HG03108 (cell line): Measurements from ENCODE around the gene HNRNPAB.

Experiments used
- ATAC-seq: cut with Tn5 transposase; IDR thresholded peaks from one replicate; pipeline ENCODE4 v1.9.1; 2021; ENCODE audit warnings: moderate library complexity; ENCODE audit not compliant: unreplicated experiment

HNRNPAB gene

DNA sequence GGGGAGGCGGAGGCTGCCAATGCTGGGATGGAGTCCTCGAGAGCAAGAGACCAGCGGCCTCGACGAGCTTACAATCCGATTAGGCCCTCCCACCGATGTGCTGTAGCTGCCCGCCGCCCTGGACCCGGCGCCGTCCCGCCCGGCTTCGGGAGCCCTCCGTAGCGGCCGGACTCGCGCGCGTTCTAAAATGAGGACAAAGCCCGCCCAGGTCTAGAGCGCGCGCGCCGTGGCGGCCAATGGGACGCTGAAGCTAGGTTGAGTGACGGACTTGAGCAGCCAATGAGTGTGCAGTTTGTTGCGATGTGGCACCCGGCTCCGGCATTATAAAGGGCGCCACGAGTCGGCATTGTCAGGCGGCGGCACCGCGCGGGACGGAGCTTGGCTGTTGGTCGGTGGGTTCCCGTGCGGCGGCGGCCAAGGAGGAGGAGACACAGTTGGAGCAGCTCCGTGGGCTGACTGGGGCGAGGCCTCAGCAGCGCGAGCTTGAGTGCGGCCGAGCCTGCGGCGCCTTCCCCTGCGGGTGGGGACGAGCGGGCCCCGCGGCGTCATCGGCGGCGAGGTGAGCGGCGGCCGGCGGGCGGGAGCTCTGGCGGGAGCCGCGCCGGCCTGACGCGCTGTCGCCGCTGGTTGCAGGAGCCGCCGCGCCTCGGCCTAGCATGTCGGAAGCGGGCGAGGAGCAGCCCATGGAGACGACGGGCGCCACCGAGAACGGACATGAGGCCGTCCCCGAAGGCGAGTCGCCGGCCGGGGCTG, at the start of gene HNRNPAB:
HNRNPAB (plus strand) TSS at position 352 of the 753 bp plus-strand sequence; CDS start at position 657, 305 bp downstream.
- ATAC-seq: peak; percentile 80

DNA sequence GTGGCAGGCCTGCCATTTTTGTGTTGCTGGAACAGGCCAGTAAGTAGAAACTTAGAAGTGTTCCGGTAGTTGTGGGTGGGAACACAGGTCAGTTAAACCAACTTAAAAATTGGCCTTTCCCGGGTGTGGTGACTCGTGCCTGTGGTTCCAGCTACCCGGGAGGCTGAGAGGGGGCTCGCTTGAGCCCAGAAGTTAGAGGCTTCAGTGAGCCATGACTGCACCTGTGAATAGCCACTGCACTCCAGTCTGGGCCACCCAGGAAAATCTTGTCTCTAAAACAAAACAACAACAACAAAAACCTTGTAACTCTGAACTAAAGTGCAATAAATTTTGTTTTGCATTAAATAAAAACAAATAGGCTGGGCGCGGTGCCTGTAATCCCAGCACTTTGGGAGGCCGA, 49.3 kb upstream of the HNRNPAB start:
- ATAC-seq: no peak

DNA sequence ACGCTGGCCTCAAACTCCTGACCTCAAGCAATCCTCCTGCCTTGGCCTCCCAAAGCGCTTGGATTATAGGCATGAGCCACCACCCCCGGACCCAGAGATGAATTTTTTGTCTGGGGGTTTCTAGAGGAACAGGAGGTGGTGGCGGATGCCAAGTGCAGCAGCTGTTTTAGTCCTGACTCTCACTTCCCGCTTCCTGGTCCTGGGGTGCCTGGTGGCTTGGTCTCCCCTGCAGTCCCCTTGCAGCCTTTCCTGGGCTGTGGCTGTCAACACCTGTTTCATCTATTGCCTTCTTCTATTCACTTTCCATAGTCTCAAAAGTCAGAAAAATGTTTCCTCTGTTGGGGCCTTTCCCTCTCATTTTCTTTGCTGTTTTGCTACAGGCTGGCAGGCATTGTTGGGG, 44.2 kb upstream of the HNRNPAB start:
- no peak for ATAC-seq

DNA sequence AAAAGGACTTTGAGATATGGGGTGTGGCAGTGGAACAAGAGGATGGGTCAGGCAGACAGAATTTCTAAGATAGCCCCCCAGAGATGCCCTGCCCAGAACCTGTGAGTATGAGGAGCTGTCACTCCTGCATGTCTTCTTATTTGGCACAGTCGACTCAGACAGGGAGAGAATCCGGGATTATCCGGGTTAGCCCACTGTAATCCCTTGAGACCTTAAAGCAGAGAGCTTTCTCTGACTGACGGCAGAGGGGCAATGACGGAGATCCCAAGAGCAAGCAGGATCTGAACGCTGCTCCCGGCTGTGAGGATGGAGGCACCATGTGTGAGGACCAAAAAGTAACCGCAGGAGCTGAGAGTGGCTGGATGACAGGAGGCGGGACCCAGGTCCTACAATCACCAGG, 41.9 kb upstream of the HNRNPAB start:
- no peak for ATAC-seq

DNA sequence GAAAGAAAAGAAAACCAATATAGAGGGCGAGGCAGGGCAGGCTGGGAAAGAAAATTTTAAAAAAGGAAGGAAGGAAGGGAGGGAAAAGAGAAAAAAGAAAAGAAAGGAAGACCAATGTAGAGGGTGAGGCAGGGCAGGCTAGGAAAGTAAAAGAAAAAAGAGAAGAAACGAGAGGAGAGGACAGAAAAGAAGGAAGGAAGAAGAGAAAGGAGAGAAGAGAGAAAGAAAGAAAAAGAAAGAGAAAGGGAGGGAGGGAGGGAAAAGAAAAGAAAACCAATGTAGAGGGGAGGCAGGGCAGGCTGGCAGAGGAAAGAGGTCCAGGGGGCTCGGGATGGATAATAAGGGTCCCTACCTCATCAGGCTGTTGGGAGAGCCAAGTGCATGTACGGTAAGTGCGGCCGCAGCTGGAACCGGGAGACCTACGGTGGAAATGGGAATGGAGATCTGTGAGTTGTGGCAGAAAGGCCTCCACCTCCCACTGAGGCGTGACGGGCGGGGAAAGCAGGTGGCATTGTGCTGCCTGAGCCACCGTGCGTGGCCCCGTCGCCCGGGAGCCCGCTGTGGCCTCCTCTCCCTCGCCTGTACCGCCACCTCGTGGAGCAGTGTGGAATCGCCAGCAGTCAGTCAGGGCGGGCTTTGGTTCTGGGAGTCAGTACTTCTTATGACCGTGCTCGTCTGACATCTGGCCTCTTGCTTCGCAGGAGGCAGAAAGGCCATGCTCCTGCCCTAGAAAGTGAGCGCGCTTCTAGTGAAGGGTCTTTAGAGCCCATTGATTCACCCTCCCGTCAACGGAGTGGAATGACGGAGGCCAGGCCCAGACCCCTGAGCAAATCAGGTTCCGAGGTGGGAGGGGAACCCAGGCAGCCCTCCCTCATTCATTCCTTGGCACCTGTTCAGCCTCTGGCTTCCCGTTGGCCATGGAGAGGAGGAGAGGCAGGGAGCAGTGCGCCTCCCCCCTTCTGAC, 40.3 kb upstream of the HNRNPAB start:
- no peak for ATAC-seq

DNA sequence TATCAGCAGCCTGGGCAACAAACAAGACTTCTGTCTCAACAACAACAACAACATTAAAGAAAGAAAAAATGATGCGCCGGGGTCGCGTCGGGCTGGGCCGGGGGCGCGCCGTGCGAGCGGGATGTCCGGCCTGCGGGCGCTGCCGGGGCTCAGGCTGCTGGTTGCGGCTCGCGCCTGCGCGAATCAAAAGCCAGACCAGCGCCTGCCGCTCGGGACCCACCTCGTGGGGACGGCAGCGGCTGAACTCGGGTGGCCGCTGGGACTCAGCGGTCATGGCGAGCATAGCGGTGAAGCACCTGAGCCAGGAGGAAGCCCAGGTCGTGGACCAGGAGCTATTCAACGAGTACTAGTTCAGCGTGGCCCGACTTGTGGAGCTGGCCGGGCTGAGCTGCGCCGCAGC, 38.8 kb upstream of the HNRNPAB start:
- ATAC-seq: no peak

DNA sequence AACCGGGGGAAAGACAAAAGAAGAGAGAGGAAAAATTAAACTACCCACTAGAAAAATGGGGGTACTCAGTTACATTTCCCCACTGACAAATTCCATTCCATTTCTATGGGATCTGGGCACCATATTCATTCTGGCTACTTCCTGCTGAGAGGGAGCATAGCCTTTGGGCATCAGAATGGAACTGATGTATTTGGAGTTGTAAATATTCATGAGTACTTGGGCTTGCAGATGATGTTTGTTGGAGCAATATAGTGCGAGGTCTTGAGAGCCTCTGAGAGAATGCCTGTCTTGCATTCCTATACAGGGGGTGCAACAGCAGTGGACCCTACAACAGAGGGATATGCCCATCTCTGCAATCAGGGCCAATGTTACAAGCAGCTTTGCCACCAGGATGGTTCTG, 33.9 kb upstream of the HNRNPAB start:
- ATAC-seq: no peak

DNA sequence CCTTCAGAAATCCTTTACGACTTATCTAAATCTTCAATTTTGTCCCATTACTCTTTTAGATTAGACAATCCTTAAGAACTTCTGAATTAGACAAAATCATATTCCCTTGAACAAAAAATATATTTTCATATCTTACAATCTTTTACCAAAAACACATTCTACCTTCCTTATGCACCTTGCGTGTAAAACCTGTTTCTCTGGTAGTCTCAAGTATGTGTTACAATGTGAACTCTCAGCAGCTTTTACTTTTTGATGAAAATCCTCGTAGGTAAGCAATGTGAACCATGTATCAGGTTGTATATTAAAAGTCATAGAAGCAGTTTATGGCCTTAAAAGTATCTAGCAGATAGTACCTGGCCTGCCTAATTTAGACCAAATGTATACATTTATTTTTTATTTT, 29.9 kb upstream of the HNRNPAB start:
- no peak for ATAC-seq

DNA sequence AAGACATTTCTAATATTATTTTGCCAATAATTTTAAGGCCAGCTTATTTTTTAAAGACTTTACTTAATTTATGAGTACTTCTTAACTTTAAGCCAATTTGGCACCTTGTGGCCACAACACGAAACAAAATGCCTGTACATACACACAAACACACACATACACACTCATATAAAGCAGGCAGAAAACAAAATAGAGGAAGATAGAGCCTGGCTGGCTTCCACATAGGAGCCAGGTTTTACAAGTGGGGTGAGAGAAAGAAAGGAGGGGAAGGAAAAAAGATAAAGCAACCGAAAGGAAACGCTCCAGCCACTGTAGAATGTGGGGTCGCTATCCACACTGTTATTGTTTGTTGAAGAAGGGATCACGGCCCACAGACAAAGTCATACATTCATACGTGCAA, 27.5 kb upstream of the HNRNPAB start:
- no peak for ATAC-seq

DNA sequence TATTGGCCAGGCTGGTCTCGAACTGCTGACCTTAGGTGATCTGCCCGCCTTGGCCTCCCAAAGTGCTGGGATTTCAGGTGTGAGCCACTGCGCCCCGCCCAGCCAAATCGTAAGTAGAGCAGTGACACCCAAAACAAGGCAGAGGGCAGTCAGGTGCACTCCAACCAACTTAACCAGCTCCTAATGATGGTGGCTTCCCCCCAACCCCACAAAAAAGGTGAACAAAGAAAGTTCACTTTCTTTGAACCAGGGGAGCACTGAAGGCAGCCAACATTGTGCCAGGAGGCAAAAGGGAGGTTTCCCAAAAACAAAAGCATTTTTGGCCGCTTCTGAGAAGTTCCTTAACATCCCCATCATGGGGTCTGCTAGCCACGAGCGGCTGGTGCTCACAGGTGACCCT, 26.8 kb upstream of the HNRNPAB start:
- ATAC-seq: no peak

DNA sequence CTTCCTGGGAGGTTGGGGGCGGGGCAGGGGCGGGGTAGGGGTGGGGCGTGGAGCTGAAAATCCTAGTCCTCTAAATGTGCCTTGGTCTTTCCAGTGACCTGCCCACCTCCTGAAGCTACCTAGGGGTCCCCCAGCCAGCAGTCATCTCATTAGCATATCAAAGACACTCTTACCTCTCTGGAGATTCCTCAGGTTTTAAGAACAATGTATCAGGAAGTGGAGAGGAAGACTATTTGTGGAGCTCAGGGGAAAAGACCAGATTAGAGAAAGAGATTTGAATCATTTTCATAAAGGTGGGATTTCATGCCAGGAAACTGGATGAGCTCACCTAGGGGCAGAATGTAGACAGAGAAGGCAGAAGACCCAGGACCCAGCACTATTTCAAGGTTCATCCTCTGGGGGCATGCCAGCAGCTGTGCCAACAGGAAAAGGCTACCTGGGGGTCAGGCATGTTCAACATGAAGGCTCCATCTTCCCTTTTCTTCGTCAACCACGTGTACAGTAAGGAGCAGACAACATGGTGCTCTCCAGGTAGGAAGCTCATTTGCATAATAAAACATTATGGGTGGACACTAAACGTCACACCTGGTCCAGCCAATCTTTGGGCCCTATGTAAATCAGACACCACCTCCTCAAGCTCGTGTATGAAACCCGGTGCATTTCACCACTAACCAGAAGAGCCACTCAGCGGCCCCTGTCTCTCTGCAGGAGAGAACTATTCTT, 24.0 kb upstream of the HNRNPAB start:
- ATAC-seq: no peak

DNA sequence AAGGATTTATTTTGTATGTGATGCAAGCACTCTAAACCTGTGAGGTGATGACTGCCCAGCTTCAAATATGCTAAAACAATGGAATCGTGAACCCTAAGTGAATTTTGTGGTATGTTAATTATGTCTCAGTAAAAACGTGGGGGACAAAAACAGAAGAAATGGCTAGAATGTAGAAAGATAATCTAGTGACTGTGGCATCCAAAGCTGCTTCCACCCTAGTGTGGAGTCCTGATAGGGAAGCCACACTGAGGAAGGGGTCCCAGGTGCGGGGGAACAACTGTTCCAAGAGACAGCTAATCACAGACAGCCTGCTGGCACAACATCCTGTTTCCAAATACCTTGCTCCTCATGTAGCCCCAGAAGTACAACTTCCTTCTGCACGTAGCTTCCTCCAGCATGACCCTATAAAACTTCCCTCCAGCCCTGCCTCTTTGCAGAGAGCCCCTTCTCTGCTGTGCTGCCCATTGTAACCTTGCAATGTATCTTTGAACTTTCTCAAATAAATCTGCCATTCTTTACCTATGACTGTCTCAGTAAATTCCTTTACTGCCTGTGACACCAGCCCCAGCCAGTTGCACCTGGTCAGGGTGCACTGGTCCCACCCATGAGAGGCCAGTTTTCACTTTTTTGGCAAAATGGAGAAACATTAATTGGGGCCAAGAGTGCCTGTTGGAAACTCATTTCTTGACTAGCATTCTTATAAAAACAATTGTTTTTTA, 22.0 kb upstream of the HNRNPAB start:
- ATAC-seq: no peak

DNA sequence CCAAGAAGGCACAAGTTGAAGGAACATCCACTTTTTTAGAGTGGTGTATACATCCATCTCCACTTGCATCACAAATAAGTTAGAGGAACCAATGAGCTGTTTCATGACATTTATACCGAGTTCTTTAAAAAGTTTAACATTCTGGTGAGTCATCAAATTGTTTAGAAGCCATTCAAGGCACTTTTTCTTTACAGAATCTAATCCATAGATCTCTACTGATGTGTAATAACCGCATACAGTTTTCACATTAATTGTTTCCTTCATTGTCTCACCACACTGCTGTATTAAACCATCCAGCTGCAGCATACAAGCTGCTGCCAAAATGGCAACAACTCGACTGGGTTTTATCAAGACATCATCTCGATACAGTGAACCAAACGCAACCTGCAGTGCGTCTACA, 17.9 kb upstream of the HNRNPAB start:
- no peak for ATAC-seq

DNA sequence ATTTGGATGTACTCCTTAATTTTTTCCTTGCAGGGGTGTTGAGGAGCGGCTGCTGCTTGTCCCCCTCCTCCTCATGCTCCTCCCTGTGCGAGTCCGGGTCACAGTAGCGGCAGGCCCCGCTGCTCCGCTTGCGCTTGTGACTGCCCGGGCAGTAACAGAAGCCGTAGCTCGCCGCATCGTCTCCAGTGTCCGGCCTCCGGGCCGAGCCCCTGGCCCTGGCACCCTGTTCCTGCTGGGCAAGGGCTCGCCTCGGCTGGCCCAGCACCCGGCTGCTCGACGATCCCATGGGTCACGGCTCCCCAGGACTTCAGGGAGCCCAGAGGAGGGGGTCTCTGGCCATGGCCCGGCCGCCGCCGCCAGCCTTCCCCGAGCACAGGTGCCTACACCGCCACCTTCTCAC, 17.3 kb upstream of the HNRNPAB start, which contains the start of gene GMCL2:
GMCL2 (minus strand) TSS at position 358 of the 400 bp plus-strand sequence; CDS start at position 286, 72 bp downstream.
- ATAC-seq: no peak

DNA sequence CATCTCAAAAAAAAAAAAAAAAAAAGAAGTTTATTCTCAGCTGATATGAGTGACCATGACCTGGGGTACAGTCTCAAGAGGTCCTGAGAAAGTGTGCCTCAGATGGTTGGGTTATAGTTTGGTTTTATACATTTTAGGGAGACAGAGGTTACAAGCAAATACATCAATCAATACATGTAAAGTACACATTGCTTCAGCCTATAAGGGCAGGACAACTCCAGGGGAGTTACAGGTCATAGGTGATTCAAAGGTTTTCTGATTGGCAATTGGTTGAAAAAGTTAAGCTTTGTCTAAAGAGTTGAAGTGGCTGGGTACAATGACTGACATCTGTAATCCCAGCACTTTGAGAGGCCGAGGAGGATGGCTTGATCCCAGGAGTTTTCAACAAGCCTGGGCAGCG, 14.9 kb upstream of the HNRNPAB start:
- ATAC-seq: no peak

DNA sequence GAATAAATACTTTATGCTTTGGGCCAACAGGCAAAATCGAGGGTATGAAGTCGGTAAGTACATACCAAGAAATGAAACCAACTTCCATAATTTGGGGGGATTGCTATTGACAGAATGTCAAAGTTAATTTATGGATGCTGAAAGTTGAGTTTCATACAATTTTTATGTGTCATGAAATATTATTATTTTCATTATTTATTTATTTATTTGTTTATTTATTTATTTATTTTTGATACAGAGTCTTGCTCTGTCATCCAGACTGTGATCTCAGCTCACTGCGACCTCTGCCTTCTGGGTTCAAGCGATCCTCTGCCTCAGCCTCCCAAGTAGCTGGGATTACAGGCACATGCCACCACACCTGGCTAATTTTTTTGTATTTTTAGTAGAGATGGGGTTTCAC, 12.7 kb upstream of the HNRNPAB start:
- no peak for ATAC-seq

DNA sequence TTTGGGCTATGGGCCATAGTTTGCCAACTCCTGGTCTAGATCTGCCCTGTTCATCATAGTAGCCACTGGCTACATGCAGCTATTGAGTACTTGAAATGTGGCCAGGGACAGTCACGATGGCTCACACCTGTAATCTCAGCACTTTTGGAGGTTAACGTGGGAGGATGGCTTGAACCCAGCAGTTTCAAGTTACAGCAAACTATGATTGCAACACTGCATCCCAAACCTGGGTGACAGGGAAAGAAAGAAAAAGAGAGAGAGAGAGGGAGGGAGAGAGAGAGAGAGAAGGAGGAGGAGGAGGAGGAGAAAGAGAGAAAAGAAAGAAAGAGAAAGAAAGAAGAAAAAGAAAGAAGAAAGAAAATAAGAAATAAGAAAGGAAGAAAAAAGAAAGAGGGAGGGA, 12.1 kb upstream of the HNRNPAB start:
- no peak for ATAC-seq

DNA sequence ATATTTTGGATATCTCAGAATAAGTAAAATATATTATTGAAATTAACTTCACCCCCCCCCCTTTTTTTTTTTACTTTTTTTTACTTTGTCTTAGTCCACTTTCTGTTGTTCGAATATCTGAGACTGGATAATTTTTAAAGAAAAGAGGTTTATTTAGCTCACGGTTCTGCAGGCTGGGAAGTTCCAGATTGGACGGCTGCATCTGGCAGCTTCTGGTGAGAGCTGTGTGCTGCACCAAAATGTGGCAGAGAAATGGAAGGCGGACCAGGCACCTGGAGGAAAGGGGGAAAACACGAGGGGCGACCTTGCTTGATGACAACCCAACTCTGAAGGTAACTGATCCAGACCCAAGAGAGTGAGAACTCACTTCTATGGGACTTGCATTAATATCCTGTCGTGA, 11.5 kb upstream of the HNRNPAB start:
- ATAC-seq: no peak

DNA sequence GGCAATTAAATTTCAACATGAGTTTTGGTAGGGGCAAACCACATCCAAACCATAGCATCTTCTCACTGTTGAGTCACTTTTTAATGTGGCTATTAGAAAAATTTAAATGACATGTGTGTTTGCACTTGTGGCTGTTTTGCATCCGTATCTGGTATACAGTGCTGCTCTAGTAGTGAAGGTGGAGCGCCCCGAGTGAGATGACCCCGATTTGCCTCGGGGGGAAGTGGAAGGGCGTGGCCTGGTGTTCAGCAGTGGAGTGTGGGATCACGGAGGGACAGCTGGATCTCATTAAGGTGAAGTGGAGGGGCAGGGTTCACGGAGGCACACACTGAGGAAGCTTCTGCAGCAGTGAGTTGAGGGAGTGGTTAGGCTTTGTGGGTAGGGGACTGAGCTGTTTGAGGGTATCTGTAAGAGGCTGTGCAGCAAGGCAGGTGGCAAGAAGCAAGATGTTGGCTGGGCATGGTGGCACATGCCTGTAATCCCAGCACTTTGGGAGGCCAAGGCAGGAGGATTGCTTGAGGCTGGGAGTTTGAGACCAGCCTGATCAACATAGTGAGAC, 11.0 kb upstream of the HNRNPAB start:
- no peak for ATAC-seq

DNA sequence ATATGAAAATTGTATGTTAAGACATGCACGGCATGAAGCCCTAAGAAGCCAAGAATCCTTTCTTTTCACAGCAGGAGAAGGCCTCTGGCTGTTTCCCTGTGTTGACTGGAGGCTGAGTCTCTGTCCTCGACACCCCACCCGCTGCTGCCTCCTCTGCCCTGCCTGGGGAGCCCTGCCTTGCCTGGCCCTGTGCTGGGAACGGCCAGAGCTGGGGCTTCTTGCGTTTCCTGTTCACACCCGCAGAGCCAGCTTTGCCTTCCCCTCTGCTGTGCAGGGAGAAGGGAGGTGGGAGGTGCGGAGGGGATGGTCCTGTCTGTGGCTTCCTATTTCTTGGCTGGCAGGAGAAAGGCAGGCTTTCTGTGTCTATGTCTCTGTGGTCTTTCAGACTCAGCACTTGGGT, 10.3 kb upstream of the HNRNPAB start:
- no peak for ATAC-seq
